Esophagus squamous epithelium (tissue), 5 donors: ENCODE measurements around the gene MYPOP. TPM values are rescaled to one million over a fixed set of nuclear protein-coding genes. Genes with fewer than 3 reads are reported as not detected.

Experiments used
- DNase-seq: peaks from one replicate; lab custom pipeline; 2025; lab: John Stamatoyannopoulos, UW
- H3K27ac ChIP-seq, 4 donors: fragments of 200-600 bp; sonication (generic); one replicate each; pipeline ENCODE4 v1.5.1; 2016 to 2019; ENCODE audit warnings: mild to moderate bottlenecking in 1 of 4
- H3K27me3 ChIP-seq, 4 donors: fragments of 200-600 bp; sonication (generic); 1 replicate in 3 of 4; 2 replicates in 1 of 4; pipeline versions ENCODE4 v1.5.1 to v1.6.0; 2017 to 2021; ENCODE audit warnings: antibody characterized with exemption in 1 of 4
- H3K36me3 ChIP-seq, 3 donors: fragments of 200-600 bp; sonication (generic); one replicate each; pipeline ENCODE4 v1.5.1; 2016 to 2019
- H3K4me1 ChIP-seq, 3 donors: fragments of 200-600 bp; sonication (generic); one replicate each; pipeline ENCODE4 v1.5.1; 2017 to 2019
- H3K4me3 ChIP-seq, 4 donors: fragments of 200-600 bp; sonication (generic); 1 replicate in 3 of 4; 2 replicates in 1 of 4; pipeline ENCODE4 v1.5.1; 2016 to 2019; ENCODE audit warnings: mild to moderate bottlenecking in 2 of 4, moderate library complexity in 1 of 4
- H3K9me3 ChIP-seq, 3 donors: fragments of 200-600 bp; sonication (generic); one replicate each; pipeline ENCODE4 v1.5.1; 2016 to 2019
- CTCF ChIP-seq, 6 experiments: fragments of 450-650 bp in 4 of 6; fragments of 200-600 bp in 2 of 6; sonication (generic) in 2 of 6; IDR thresholded peaks; one replicate each; pipeline ENCODE4 v1.5.1; 2016 to 2019; ENCODE audit warnings: antibody characterized with exemption in 6 of 6, mild to moderate bottlenecking in 4 of 6, moderate library complexity in 4 of 6
- POLR2A ChIP-seq, 4 donors: fragments of 450-650 bp; IDR thresholded peaks; one replicate each; pipeline ENCODE4 v1.6.1; 2017; ENCODE audit warnings: antibody characterized with exemption in 4 of 4, mild to moderate bottlenecking in 4 of 4, moderate library complexity in 3 of 4
- WGBS, 2 donors: methylation state at CpG; one replicate each; pipeline ENCODE4 v1.1.5; 2018; 5-methylcytosine and 5-hydroxymethylcytosine counted together
- intact Hi-C: fragments of 100-400 bp; cut with DNase I; formaldehyde crosslinking; loops from one replicate; pipeline ENCODE4 v1.15.0; 2022
- total RNA-seq, 4 donors: library from RNA; depleted of rRNA; stranded (reverse); fragments of >200 nt; gene quantifications; one replicate each; pipeline ENCODE4 v1.1.0, GENCODE V29; 2016
- donor health status: DM: yes; HTN: yes; CAD: no.

Gene MYPOP
- total RNA-seq, 4 donors from 2014 or later: 2.3 to 5.7 (median 4.2) TPM

- WGBS, 2 donors: 21 to 34% methylated on average over 12 of the region's 12 CpGs
Observed at GRCh38 chr19:45864629-45865082, 37.8 kb downstream of the MYPOP start.

GRCh38 chr19:45863840-45864628, 38.4 kb downstream of the MYPOP start, which contains the start of gene FOXA3:
Gene FOXA3 (plus strand): TSS chr19:45864326. CDS start chr19:45864457, 131 bp downstream.
- Histone ChIP-seq H3K4me1 (peaks cover 13 to 39% (median 26%) of the 10 kb centered on the region in 3 donors), H3K36me3 (peaks cover 0 to 12% (median 6%) of the 10 kb centered on the region in 3 donors), H3K27ac (peak within 1 kb of the TSS in 2 of 4 donors; percentile 94), H3K4me3 (peak within 1 kb of the TSS; percentile 83 to 94 (median 88)), H3K27me3 (peaks cover 0 to 37% (median 4%) of the 10 kb centered on the region in 4 donors), H3K9me3 (no peaks in the 10 kb centered on the region)
- intact Hi-C loops: no loop called here
- no peak for DNase-seq
- WGBS, 2 donors: 7 to 9% methylated on average over 3 to 9 of the region's 71 CpGs
- TF ChIP-seq POLR2A (IDR thresholded peaks at IDR 0.05) (no peak), CTCF (IDR thresholded peaks at IDR 0.05) (peak in 5 of 6 experiments; percentile 38 to 84 (median 65))

More at GRCh38 chr19:45864629-45865082, 37.8 kb downstream of the MYPOP start:
- Histone ChIP-seq H3K36me3 (peaks cover 0 to 5% (median under 1%) of the 10 kb centered on the region in 3 donors), H3K4me1 (peaks cover 13 to 39% (median 26%) of the 10 kb centered on the region in 3 donors), H3K27ac (no peak overlapping the region), H3K4me3 (peak overlapping the region in 3 of 4 donors; percentile 83 to 94 (median 84)), H3K27me3 (peaks cover 0 to 37% (median 4%) of the 10 kb centered on the region in 4 donors), H3K9me3 (no peaks in the 10 kb centered on the region)
- no peak for TF ChIP-seq POLR2A (IDR thresholded peaks at IDR 0.05)
- TF ChIP-seq CTCF (IDR thresholded peaks at IDR 0.05): no peak
- intact Hi-C loops: no loop called here
- DNase-seq: no peak

GRCh38 chr19:45863335-45863839, 39.0 kb downstream of the MYPOP start:
- no peak for DNase-seq
- no peak for TF ChIP-seq POLR2A (IDR thresholded peaks at IDR 0.05)
- TF ChIP-seq CTCF (IDR thresholded peaks at IDR 0.05): peak in 1 of 6 experiments; percentile 0
- H3K4me3 ChIP-seq: peak overlapping the region; percentile 83 to 94 (median 88)

GRCh38 chr19:45862564-45863334, 39.7 kb downstream of the MYPOP start, which contains the start of gene SYMPK:
Gene SYMPK (minus strand): TSS chr19:45863147. CDS start chr19:45854495, 8,652 bp downstream.
- Histone ChIP-seq H3K4me1 (peaks cover 13 to 39% (median 26%) of the 10 kb centered on the region in 3 donors), H3K4me3 (peak within 1 kb of the TSS; percentile 83 to 94 (median 88)), H3K36me3 (peaks cover 0 to 24% (median 17%) of the 10 kb centered on the region in 3 donors), H3K9me3 (no peaks in the 10 kb centered on the region), H3K27me3 (peaks cover 0 to 37% (median 4%) of the 10 kb centered on the region in 4 donors), H3K27ac (peak within 1 kb of the TSS; percentile 87 to 94 (median 94))
- intact Hi-C loops: no loop called here
- TF ChIP-seq CTCF (IDR thresholded peaks at IDR 0.05): peak in 2 of 6 experiments; percentile 3 to 42
- peak in 3 of 4 donors; percentile 34 to 78 (median 45) for TF ChIP-seq POLR2A (IDR thresholded peaks at IDR 0.05)
- 0 to 1% methylated on average over 30 to 49 of the region's 65 CpGs for WGBS, 2 donors
- peak; percentile 95 for DNase-seq

More at GRCh38 chr19:45863335-45863839, 39.0 kb downstream of the MYPOP start:
- WGBS, 2 donors: 2 to 6% methylated on average over 15 to 18 of the region's 22 CpGs
- Histone ChIP-seq H3K36me3 (peaks cover 0 to 18% (median 13%) of the 10 kb centered on the region in 3 donors), H3K4me1 (peaks cover 13 to 39% (median 26%) of the 10 kb centered on the region in 3 donors), H3K27ac (peak overlapping the region in 2 of 4 donors; percentile 94), H3K27me3 (peaks cover 0 to 37% (median 4%) of the 10 kb centered on the region in 4 donors), H3K9me3 (no peaks in the 10 kb centered on the region)
- intact Hi-C loops: no loop called here
